Dendritic cell treated with granulocyte-macrophage colony-stimulating factor and Interleukin-4, amounts not matched to agents 40 ng/mL and 50 ng/mL, for 4 days (primary cell): ENCODE data around the gene TP73.

Experiments used
- H3K27ac Mint-ChIP-seq: one replicate; pipeline ENCODE4 v1.8.0; 2022; ENCODE audit warnings: mild to moderate bottlenecking, mixed read lengths
- H3K27me3 Mint-ChIP-seq: one replicate; pipeline ENCODE4 v1.8.0; 2022; ENCODE audit warnings: mild to moderate bottlenecking, mixed read lengths
- H3K36me3 Mint-ChIP-seq: one replicate; pipeline ENCODE4 v1.8.0; 2022; ENCODE audit warnings: low read depth, mixed read lengths
- H3K4me1 Mint-ChIP-seq: one replicate; pipeline ENCODE4 v1.8.0; 2022; ENCODE audit warnings: low read depth, mixed read lengths
- H3K4me3 Mint-ChIP-seq: one replicate; pipeline ENCODE4 v1.8.0; 2022; ENCODE audit warnings: mild to moderate bottlenecking, moderate library complexity, mixed read lengths
- H3K9me3 Mint-ChIP-seq: one replicate; pipeline ENCODE4 v1.8.0; 2022; ENCODE audit warnings: mixed read lengths
- intact Hi-C: fragments of 100-400 bp; cut with micrococcal nuclease; formaldehyde crosslinking; loops from one replicate; pipeline ENCODE4 v1.15.0; 2022

Gene TP73

GRCh38 chr1:3649342-3650247 lies 2.7 kb upstream of the TP73 start, which contains the start of gene WRAP73:
TSS of gene WRAP73 (minus strand) at chr1:3650103. CDS start at chr1:3649999, 104 bp downstream.
- H3K4me3 Mint-ChIP-seq = peak within 1 kb of the TSS; percentile 81
- peaks cover 33% of the 10 kb centered on the region for H3K36me3 Mint-ChIP-seq
- intact Hi-C loops = loop anchor here (1.0 kb wide), 1 partner anchor 25 kb away; no protein-coding TSS in a partner anchor
- peaks cover 39% of the 10 kb centered on the region for H3K27me3 Mint-ChIP-seq
- H3K27ac Mint-ChIP-seq = peak within 1 kb of the TSS; percentile 76
- no peaks in the 10 kb centered on the region for H3K9me3 Mint-ChIP-seq
- peaks cover 35% of the 10 kb centered on the region for H3K4me1 Mint-ChIP-seq

GRCh38 chr1:3650248-3651025 lies 1.9 kb upstream of the TP73 start:
- Mint-ChIP-seq H3K36me3 (peaks cover 25% of the 10 kb centered on the region), H3K9me3 (no peaks in the 10 kb centered on the region), H3K4me3 (peak overlapping the region; percentile 81), H3K27ac (peak overlapping the region; percentile 76), H3K27me3 (peaks cover 48% of the 10 kb centered on the region), H3K4me1 (peaks cover 35% of the 10 kb centered on the region)
- intact Hi-C loops = loop anchor here (1.0 kb wide), 1 partner anchor 26 kb away; no protein-coding TSS in a partner anchor

GRCh38 chr1:3651026-3651929 lies 1.0 kb upstream of the TP73 start:
- intact Hi-C loops = no loop called here
- Mint-ChIP-seq H3K4me3 (peak overlapping the region; percentile 26), H3K36me3 (peaks cover 16% of the 10 kb centered on the region), H3K27me3 (peaks cover 56% of the 10 kb centered on the region), H3K4me1 (peaks cover 35% of the 10 kb centered on the region), H3K9me3 (no peaks in the 10 kb centered on the region), H3K27ac (no peak overlapping the region)

- H3K36me3 Mint-ChIP-seq = peaks cover 2% of the 10 kb centered on the region
- H3K9me3 Mint-ChIP-seq = no peaks in the 10 kb centered on the region
- peaks cover 35% of the 10 kb centered on the region for H3K4me1 Mint-ChIP-seq
- peaks cover 66% of the 10 kb centered on the region for H3K27me3 Mint-ChIP-seq
- peak overlapping the region; percentile 32 for H3K4me3 Mint-ChIP-seq
- H3K27ac Mint-ChIP-seq = no peak overlapping the region
- intact Hi-C loops = no loop called here
These were observed 401 bp downstream of the TP73 start for GRCh38 chr1:3652548-3653285.

- peaks cover 30% of the 10 kb centered on the region for H3K4me1 Mint-ChIP-seq
- no peaks in the 10 kb centered on the region for H3K9me3 Mint-ChIP-seq
- no peak overlapping the region for H3K27ac Mint-ChIP-seq
- no peak overlapping the region for H3K4me3 Mint-ChIP-seq
- H3K27me3 Mint-ChIP-seq = peaks cover 72% of the 10 kb centered on the region
- intact Hi-C loops = no loop called here
- H3K36me3 Mint-ChIP-seq = no peaks in the 10 kb centered on the region
These were observed 936 bp downstream of the TP73 start for GRCh38 chr1:3653286-3653618.

- H3K4me3 Mint-ChIP-seq = no peak overlapping the region
- H3K27ac Mint-ChIP-seq = no peak overlapping the region
- H3K9me3 Mint-ChIP-seq = no peaks in the 10 kb centered on the region
- no peaks in the 10 kb centered on the region for H3K36me3 Mint-ChIP-seq
- intact Hi-C loops = no loop called here
- peaks cover 19% of the 10 kb centered on the region for H3K4me1 Mint-ChIP-seq
- peaks cover 81% of the 10 kb centered on the region for H3K27me3 Mint-ChIP-seq
These were observed 2.4 kb downstream of the TP73 start for GRCh38 chr1:3654549-3655281.

GRCh38 chr1:3656450-3657095 lies 4.3 kb downstream of the TP73 start:
- H3K27me3 Mint-ChIP-seq = peaks cover 70% of the 10 kb centered on the region
- H3K9me3 Mint-ChIP-seq = no peaks in the 10 kb centered on the region
- H3K27ac Mint-ChIP-seq = no peak overlapping the region
- no peak overlapping the region for H3K4me3 Mint-ChIP-seq
- intact Hi-C loops = no loop called here
- H3K36me3 Mint-ChIP-seq = no peaks in the 10 kb centered on the region
- peaks cover 2% of the 10 kb centered on the region for H3K4me1 Mint-ChIP-seq

- Mint-ChIP-seq H3K27ac (no peak overlapping the region), H3K9me3 (no peaks in the 10 kb centered on the region), H3K27me3 (peaks cover 66% of the 10 kb centered on the region), H3K36me3 (no peaks in the 10 kb centered on the region), H3K4me3 (no peak overlapping the region), H3K4me1 (no peaks in the 10 kb centered on the region)
- intact Hi-C loops = no loop called here
These were observed 4.8 kb downstream of the TP73 start for GRCh38 chr1:3657096-3657475.

- H3K27ac Mint-ChIP-seq = no peak overlapping the region
- no peaks in the 10 kb centered on the region for H3K36me3 Mint-ChIP-seq
- H3K9me3 Mint-ChIP-seq = no peaks in the 10 kb centered on the region
- H3K4me3 Mint-ChIP-seq = no peak overlapping the region
- H3K27me3 Mint-ChIP-seq = peaks cover 63% of the 10 kb centered on the region
- no peaks in the 10 kb centered on the region for H3K4me1 Mint-ChIP-seq
- intact Hi-C loops = no loop called here
These were observed 5.4 kb downstream of the TP73 start for GRCh38 chr1:3657578-3658230.

GRCh38 chr1:3658231-3658615 lies 5.9 kb downstream of the TP73 start:
- intact Hi-C loops = no loop called here
- Mint-ChIP-seq H3K27ac (no peak overlapping the region), H3K4me1 (no peaks in the 10 kb centered on the region), H3K27me3 (peaks cover 58% of the 10 kb centered on the region), H3K9me3 (no peaks in the 10 kb centered on the region), H3K36me3 (no peaks in the 10 kb centered on the region), H3K4me3 (no peak overlapping the region)

GRCh38 chr1:3659093-3659492 lies 6.8 kb downstream of the TP73 start:
- Mint-ChIP-seq H3K36me3 (no peaks in the 10 kb centered on the region), H3K4me3 (no peak overlapping the region), H3K4me1 (no peaks in the 10 kb centered on the region), H3K9me3 (no peaks in the 10 kb centered on the region), H3K27me3 (peaks cover 49% of the 10 kb centered on the region), H3K27ac (no peak overlapping the region)
- intact Hi-C loops = no loop called here

- no peak overlapping the region for H3K4me3 Mint-ChIP-seq
- H3K4me1 Mint-ChIP-seq = no peaks in the 10 kb centered on the region
- H3K27ac Mint-ChIP-seq = no peak overlapping the region
- intact Hi-C loops = no loop called here
- no peaks in the 10 kb centered on the region for H3K9me3 Mint-ChIP-seq
- peaks cover 33% of the 10 kb centered on the region for H3K27me3 Mint-ChIP-seq
- H3K36me3 Mint-ChIP-seq = no peaks in the 10 kb centered on the region
These were observed 8.4 kb downstream of the TP73 start for GRCh38 chr1:3660704-3661103.
